GM19395 (cell line): ENCODE data around the gene GLTPD2.

Source experiments
- ATAC-seq: cut with Tn5 transposase; IDR thresholded peaks from one replicate; pipeline ENCODE4 v1.9.1; 2021; ENCODE audit warnings: mild to moderate bottlenecking, moderate library complexity; ENCODE audit not compliant: unreplicated experiment

GLTPD2 gene

GRCh38 chr17:4769628-4770027, 19.1 kb upstream of the GLTPD2 start:
- ATAC-seq, result no peak

- ATAC-seq, result no peak
Measured at GRCh38 chr17:4771519-4772234, 17.1 kb upstream of the GLTPD2 start, which contains the start of gene TM4SF5. Gene TM4SF5 (plus strand): TSS chr17:4771886. CDS start chr17:4771923, 37 bp downstream.

- ATAC-seq, result no peak
Measured at GRCh38 chr17:4772235-4772613, 16.5 kb upstream of the GLTPD2 start.

- ATAC-seq, result no peak
Measured at GRCh38 chr17:4777969-4778760, 10.6 kb upstream of the GLTPD2 start.

- ATAC-seq, result no peak
Measured at GRCh38 chr17:4780325-4780955, 8.3 kb upstream of the GLTPD2 start.

- no peak for ATAC-seq
Measured at GRCh38 chr17:4782652-4783051, 6.1 kb upstream of the GLTPD2 start.

GRCh38 chr17:4785311-4786105, 3.3 kb upstream of the GLTPD2 start:
- no peak for ATAC-seq

GRCh38 chr17:4786106-4786511, 2.7 kb upstream of the GLTPD2 start, which contains the start of gene VMO1:
Gene VMO1 (minus strand): TSS chr17:4786364. CDS start chr17:4786352, 12 bp downstream.
- ATAC-seq, result no peak

- ATAC-seq, result no peak
Measured at GRCh38 chr17:4786516-4786915, 2.2 kb upstream of the GLTPD2 start.

- ATAC-seq, result no peak
Measured at GRCh38 chr17:4788159-4788806, 481 bp upstream of the GLTPD2 start.

- ATAC-seq, result no peak
Measured at GRCh38 chr17:4789701-4789950, 862 bp downstream of the GLTPD2 start.

- peak; percentile 84 for ATAC-seq
Measured at GRCh38 chr17:4789951-4790704, 1.4 kb downstream of the GLTPD2 start.

- ATAC-seq, result no peak
Measured at GRCh38 chr17:4790705-4791088, 1.9 kb downstream of the GLTPD2 start.

GRCh38 chr17:4795168-4795567, 6.4 kb downstream of the GLTPD2 start:
- ATAC-seq, result no peak

GRCh38 chr17:4796552-4796920, 7.8 kb downstream of the GLTPD2 start:
- no peak for ATAC-seq

- no peak for ATAC-seq
Measured at GRCh38 chr17:4800462-4801196, 11.9 kb downstream of the GLTPD2 start.

- ATAC-seq, result no peak
Measured at GRCh38 chr17:4802228-4802627, 13.5 kb downstream of the GLTPD2 start, which contains the start of gene C17orf114. Gene C17orf114 (minus strand): TSS chr17:4802328.

GRCh38 chr17:4806456-4806776, 17.7 kb downstream of the GLTPD2 start:
- no peak for ATAC-seq
